H1 (cell line): ENCODE measurements around the gene STAT3. TPM values are rescaled to one million over a fixed set of nuclear protein-coding genes. Genes with fewer than 3 reads are reported as not detected.

Source experiments
- CTCF ChIA-PET: fragments of 300-600 bp; sonication (Branson Sonifier 250); formaldehyde crosslinking; loops from one replicate; lab custom pipeline; 2021; ENCODE audit not compliant: partially characterized antibody; lab: Charles Lee
- POLR2A ChIA-PET: fragments of 300-600 bp; sonication (Branson Sonifier 250); formaldehyde crosslinking; loops from one replicate; lab custom pipeline; 2021; ENCODE audit warnings: inconsistent platforms; ENCODE audit not compliant: partially characterized antibody; lab: Charles Lee
- DNase-seq, 2 experiments: peaks; one replicate each; pipeline versions ENCODE4 v3.0.0 to v3.0.0-alpha.2; 2010 to 2022; ENCODE audit warnings: low spot score in 2 of 2, low read depth in 1 of 2, mixed read lengths in 1 of 2
- FAIRE-seq: peaks from 2 replicates; lab custom pipeline; 2011; peaks lifted over from hg19 to GRCh38; lab: Jason Lieb, UNC
- H2AFZ ChIP-seq: 2 replicates; pipeline ENCODE4 v1.8.1; 2012; ENCODE audit warnings: low read length, inconsistent platforms
- H2AK5ac ChIP-seq: 2 replicates; pipeline ENCODE4 v1.6.1; 2013; ENCODE audit warnings: low read depth, low read length
- H2BK120ac ChIP-seq: replicated peaks from 2 replicates; pipeline ENCODE3; 2013; ENCODE audit warnings: low read depth, low read length, inconsistent platforms
- H2BK12ac ChIP-seq: 2 replicates; pipeline ENCODE4 v1.6.1; 2013; ENCODE audit warnings: low read depth, low read length
- H2BK15ac ChIP-seq: 2 replicates; pipeline ENCODE4 v1.6.1; 2013; ENCODE audit warnings: low read length
- H2BK20ac ChIP-seq: 2 replicates; pipeline ENCODE4 v1.6.1; 2013; ENCODE audit warnings: low read length
- H2BK5ac ChIP-seq: 2 replicates; pipeline ENCODE4 v1.6.1; 2013; ENCODE audit warnings: low read depth, low read length
- H3K14ac ChIP-seq: 2 replicates; pipeline ENCODE4 v1.6.1; 2013; ENCODE audit warnings: inconsistent platforms; ENCODE audit not compliant: insufficient read length
- H3K18ac ChIP-seq: 2 replicates; pipeline ENCODE4 v1.6.1; 2013; ENCODE audit warnings: low read length; ENCODE audit errors: extremely low read depth
- H3K23ac ChIP-seq: 2 replicates; pipeline ENCODE4 v1.6.1; 2013; ENCODE audit warnings: inconsistent platforms; ENCODE audit not compliant: insufficient read length
- H3K23me2 ChIP-seq: 2 replicates; pipeline ENCODE4 v1.6.1; 2013; ENCODE audit warnings: low read depth, low read length
- H3K27ac ChIP-seq: 2 replicates; pipeline ENCODE4 v1.6.1; 2011; ENCODE audit warnings: low read depth, low read length, inconsistent platforms
- H3K27me3 ChIP-seq, 4 experiments: replicated peaks in 1 of 4; 1 replicate in 1 of 4; 2 replicates in 3 of 4; pipeline versions ENCODE4 v1.6.1 to v1.8.1; 2011 to 2013; ENCODE audit warnings: low read length in 3 of 4, mild to moderate bottlenecking in 3 of 4, inconsistent platforms in 2 of 4, mixed read lengths in 2 of 4, moderate library complexity in 1 of 4; ENCODE audit not compliant: control insufficient read depth in 3 of 4, insufficient read depth in 3 of 4; ENCODE audit errors: extremely low read depth in 1 of 4
- H3K36me3 ChIP-seq, 4 experiments: 2 replicates each; pipeline versions ENCODE4 v1.6.1 to v1.8.1; 2011 to 2013; ENCODE audit warnings: mild to moderate bottlenecking in 4 of 4, low read length in 3 of 4, moderate library complexity in 2 of 4, control low read depth in 1 of 4, inconsistent platforms in 1 of 4; ENCODE audit not compliant: insufficient read depth in 4 of 4, control insufficient read depth in 2 of 4
- H3K4ac ChIP-seq: replicated peaks from 2 replicates; pipeline ENCODE3; 2013; ENCODE audit warnings: low read length, low read depth, mixed read lengths, inconsistent platforms; ENCODE audit not compliant: insufficient read length
- H3K4me1 ChIP-seq, 4 experiments: replicated peaks in 1 of 4; 1 replicate in 1 of 4; 2 replicates in 3 of 4; pipeline versions ENCODE4 v1.6.1 to v1.8.1; 2011 to 2013; ENCODE audit warnings: low read length in 3 of 4, inconsistent platforms in 2 of 4, mixed read lengths in 1 of 4; ENCODE audit not compliant: insufficient read depth in 4 of 4, control insufficient read depth in 3 of 4
- H3K4me2 ChIP-seq, 2 experiments: 2 replicates each; pipeline versions ENCODE4 v1.6.1 to v1.8.1; 2011 to 2013; ENCODE audit warnings: low read depth in 2 of 2, low read length in 2 of 2, control low read depth in 1 of 2, inconsistent platforms in 1 of 2, mild to moderate bottlenecking in 1 of 2; ENCODE audit not compliant: insufficient read depth in 1 of 2
- H3K4me3 ChIP-seq, 4 experiments: fragments of 200-600, 300-600 bp in 1 of 4; sonication (generic), shearing (Covaris generic), sonication (Bioruptor Twin) in 1 of 4; 2 replicates each; pipeline versions ENCODE4 v1.5.1 to v1.8.1; 2011 to 2016; ENCODE audit warnings: low read length in 4 of 4, low read depth in 3 of 4, control low read depth in 2 of 4, inconsistent platforms in 2 of 4, mild to moderate bottlenecking in 2 of 4, mixed read lengths in 1 of 4, moderate library complexity in 1 of 4; ENCODE audit not compliant: insufficient read depth in 2 of 4; ENCODE audit errors: extremely low read depth in 1 of 4
- H3K56ac ChIP-seq: replicated peaks from 2 replicates; pipeline ENCODE3; 2013; ENCODE audit warnings: low read depth, mild to moderate bottlenecking, mixed read lengths, low read length, inconsistent platforms; ENCODE audit not compliant: insufficient read length
- H3K79me1 ChIP-seq: 2 replicates; pipeline ENCODE4 v1.6.1; 2013; ENCODE audit warnings: low read depth, low read length, control low read depth
- H3K79me2 ChIP-seq, 2 experiments: 2 replicates each; pipeline versions ENCODE4 v1.6.1 to v1.8.1; 2012 to 2013; ENCODE audit warnings: low read length in 2 of 2, mild to moderate bottlenecking in 2 of 2, inconsistent platforms in 1 of 2; ENCODE audit not compliant: insufficient read depth in 2 of 2, control insufficient read depth in 1 of 2
- H3K9ac ChIP-seq, 4 experiments: replicated peaks in 1 of 4; 1 replicate in 1 of 4; 2 replicates in 3 of 4; pipeline versions ENCODE4 v1.6.1 to v1.8.1; 2011 to 2013; ENCODE audit warnings: low read depth in 3 of 4, low read length in 3 of 4, control low read depth in 2 of 4, mild to moderate bottlenecking in 2 of 4, moderate library complexity in 2 of 4, inconsistent platforms in 1 of 4; ENCODE audit errors: extremely low read depth in 1 of 4
- H3K9me3 ChIP-seq, 2 experiments: 2 replicates each; pipeline versions ENCODE4 v1.6.1 to v1.8.1; 2012 to 2013; ENCODE audit warnings: mild to moderate bottlenecking in 2 of 2, moderate library complexity in 2 of 2, control low read depth in 1 of 2, inconsistent platforms in 1 of 2, low read depth in 1 of 2, low read length in 1 of 2, mixed read lengths in 1 of 2; ENCODE audit not compliant: insufficient read depth in 2 of 2
- H4K20me1 ChIP-seq, 2 experiments: replicated peaks in 1 of 2; 2 replicates each; pipeline versions ENCODE3 to v1.8.1; 2011 to 2013; ENCODE audit warnings: inconsistent platforms in 2 of 2, low read length in 2 of 2, mild to moderate bottlenecking in 1 of 2; ENCODE audit not compliant: insufficient read depth in 2 of 2, control insufficient read depth in 1 of 2
- H4K5ac ChIP-seq: 2 replicates; pipeline ENCODE4 v1.6.1; 2013; ENCODE audit warnings: low read length, low read depth, mixed read lengths, inconsistent platforms; ENCODE audit not compliant: insufficient read length
- H4K8ac ChIP-seq: 2 replicates; pipeline ENCODE4 v1.8.0; 2013; ENCODE audit warnings: mild to moderate bottlenecking, moderate library complexity, low read length, inconsistent platforms; ENCODE audit not compliant: insufficient read depth; ENCODE audit errors: extremely low read depth
- H4K91ac ChIP-seq: replicated peaks from 2 replicates; pipeline ENCODE3; 2013; ENCODE audit warnings: low read length, mixed read lengths, inconsistent platforms; ENCODE audit not compliant: insufficient read length
- CEBPB ChIP-seq: IDR thresholded peaks from 2 replicates; pipeline ENCODE4 v1.6.1; 2012; ENCODE audit warnings: low read depth, low read length
- SAP30 ChIP-seq: fragments of 300-600 bp; sonication (generic); IDR thresholded peaks from 2 replicates; pipeline ENCODE4 v1.7.1; 2012; ENCODE audit warnings: low read length, moderate library complexity, mild to moderate bottlenecking, inconsistent platforms; ENCODE audit not compliant: insufficient read depth, insufficient replicate concordance
- SP2 ChIP-seq: IDR thresholded peaks from 2 replicates; pipeline ENCODE4 v1.6.1; 2012; ENCODE audit warnings: mild to moderate bottlenecking, low read length, inconsistent platforms
- WGBS, 2 experiments: shearing (Covaris generic) in 1 of 2; methylation state at CpG; one replicate each; pipeline versions ENCODE4 v1.1.6 to v1.1.7; 2013 to 2015; ENCODE audit warnings: low lambda C conversion rate in 2 of 2, mixed read lengths in 2 of 2, inconsistent platforms in 1 of 2, low coverage in 1 of 2, missing lambda C conversion rate in 1 of 2; ENCODE audit not compliant: insufficient replicate concordance in 2 of 2, insufficient coverage in 1 of 2, insufficient read length in 1 of 2; ENCODE audit errors: extremely low coverage in 1 of 2, missing lambda C conversion rate in 1 of 2; 5-methylcytosine and 5-hydroxymethylcytosine counted together
- polyA plus RNA-seq, 7 experiments: library from polyadenylated mRNA; depleted of rRNA in 3 of 7; stranded (reverse) in 5 of 7; unstranded in 2 of 7; fragments of >200 nt in 5 of 7; fragments of 200-250 nt in 2 of 7; gene quantifications; 1 replicate in 5 of 7; 2 replicates in 1 of 7; 4 replicates in 1 of 7; pipeline versions ENCODE4 v1.2.1 to v1.2.3, GENCODE V29; 2011 to 2013; ENCODE audit warnings: missing spikeins in 2 of 7, mixed read lengths in 2 of 7
- total RNA-seq: library from RNA; stranded (reverse); fragmentation: NEBNext Ultra II Directional; extraction: Animal tissue kit (Norgen Biotek cat#: 25700); gene quantifications from 2 replicates; pipeline ENCODE4 v1.2.1, GENCODE V29; 2021

The STAT3 gene
- total and polyA plus RNA-seq, 2 of the 8 experiments (the other 6 are each of a cell fraction or from before 2014, with no cell fraction given), result 38.4 to 94.1 TPM

DNA sequence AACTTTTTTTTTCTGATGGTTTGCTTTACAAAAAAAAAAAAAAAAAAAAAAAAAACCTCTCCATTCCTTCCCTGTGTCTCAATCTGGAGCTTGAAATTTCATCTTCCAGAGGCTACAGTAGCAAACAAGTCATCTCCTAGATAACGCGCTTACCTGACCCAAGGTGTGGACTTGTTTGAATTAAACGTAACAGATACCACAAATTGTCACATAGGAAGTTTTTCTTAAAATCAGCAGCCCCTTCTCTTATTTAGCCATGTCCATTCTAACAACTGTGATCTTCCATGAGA, 114.0 kb downstream of the STAT3 start:
- FAIRE-seq, result no peak
- H2AFZ ChIP-seq, result no peak overlapping the region
- CTCF ChIA-PET, result interaction anchor here (5.0 kb wide), 1 partner anchor 52 kb away, joined by 26 read pairs; no protein-coding TSS in a partner anchor

More for the DNA sequence above, 114.0 kb downstream of the STAT3 start:
- H3K4ac ChIP-seq, result no peak overlapping the region
- no peak for TF ChIP-seq SP2
- TF ChIP-seq SAP30, result no peak
- TF ChIP-seq CEBPB, result no peak
- H3K18ac ChIP-seq, result no peak overlapping the region
- peaks cover 4 to 59% of the 10 kb centered on the region in 2 experiments; a peak in 3 of 4 replicates for H3K79me2 ChIP-seq
- peaks cover 0 to 4% (median 2%) of the 10 kb centered on the region in 4 experiments; a peak in 1 of 7 replicates for H3K27me3 ChIP-seq
- H4K20me1 ChIP-seq, result peaks cover 0 to 2% of the 10 kb centered on the region in 2 experiments
- POLR2A ChIA-PET, result no interaction called here
- no peak overlapping the region for H3K14ac ChIP-seq
- H4K8ac ChIP-seq, result no peak overlapping the region
- peaks cover 9 to 20% (median 13%) of the 10 kb centered on the region in 4 experiments; a peak in 6 of 7 replicates for H3K4me1 ChIP-seq
- H3K79me1 ChIP-seq, result peaks cover 8% of the 10 kb centered on the region; the same call in 1 of the 2 replicates
- no peak overlapping the region for H2BK15ac ChIP-seq
- no peaks in the 10 kb centered on the region for H3K9me3 ChIP-seq
- H4K5ac ChIP-seq, result no peak overlapping the region
- peak overlapping the region in 1 of 4 experiments; percentile 92; a peak in 3 of 8 replicates for H3K4me3 ChIP-seq
- H3K4me2 ChIP-seq, result peak overlapping the region; percentile 70 to 91; a peak in 3 of 4 replicates
- H3K23me2 ChIP-seq, result peaks cover 8% of the 10 kb centered on the region; the same call in 1 of the 2 replicates
- no peak for DNase-seq
- H2BK5ac ChIP-seq, result no peak overlapping the region
- H2BK120ac ChIP-seq, result no peak overlapping the region
- no peak overlapping the region for H3K56ac ChIP-seq
- no peak overlapping the region; a peak in 1 of 7 replicates for H3K9ac ChIP-seq
- no peak overlapping the region for H2AK5ac ChIP-seq
- H4K91ac ChIP-seq, result no peak overlapping the region
- no peak overlapping the region for H3K23ac ChIP-seq
- whole genome bisulfite sequencing, 2 experiments, result 85% methylated on average over 3 of the region's 3 CpGs; no CpG with 5 or more reads in 1 of the 2 experiments
- no peaks in the 10 kb centered on the region for H3K36me3 ChIP-seq
- H2BK20ac ChIP-seq, result no peak overlapping the region
- no peak overlapping the region for H2BK12ac ChIP-seq
- no peak overlapping the region for H3K27ac ChIP-seq
